HepG2 (cell line): Measurements from ENCODE around the gene CCM2. TPM values are rescaled to one million over a fixed set of nuclear protein-coding genes. Genes with fewer than 3 reads are reported as not detected.

Source experiments
- CBX5 ChIP-seq: sonication (generic); formaldehyde crosslinking; IDR thresholded peaks from 2 replicates; pipeline ENCODE4 v1.4.0; 2020; ENCODE audit warnings: missing genetic modification reagents, borderline replicate concordance
- DZIP1 ChIP-seq: sonication (generic); formaldehyde crosslinking; IDR thresholded peaks from 2 replicates; pipeline ENCODE4 v1.5.0; 2020; ENCODE audit warnings: mild to moderate bottlenecking, missing genetic modification reagents
- ZNF264 ChIP-seq: sonication (generic); formaldehyde crosslinking; IDR thresholded peaks from 2 replicates; pipeline ENCODE4 v1.4.0; 2020; ENCODE audit warnings: missing genetic modification reagents
- ZNF432 ChIP-seq: sonication (generic); formaldehyde crosslinking; IDR thresholded peaks from 2 replicates; pipeline ENCODE4 v1.5.0; 2020; ENCODE audit warnings: missing genetic modification reagents, mild to moderate bottlenecking, borderline replicate concordance
- ZNF530 ChIP-seq: sonication (generic); formaldehyde crosslinking; IDR thresholded peaks from 2 replicates; pipeline ENCODE4 v1.5.0; 2020; ENCODE audit warnings: low read depth, mild to moderate bottlenecking, missing genetic modification reagents
- ZNF782 ChIP-seq: sonication (generic); formaldehyde crosslinking; IDR thresholded peaks from 2 replicates; pipeline ENCODE4 v1.4.0; 2020; ENCODE audit warnings: missing genetic modification reagents, mild to moderate bottlenecking, borderline replicate concordance
- polyA plus RNA-seq, 8 experiments: library from polyadenylated mRNA; depleted of rRNA in 3 of 8; stranded (reverse) in 7 of 8; unstranded in 1 of 8; fragments of >200 nt; fragmentation: Illumina TruSeq in 4 of 8; extraction: Trizol in 4 of 8; gene quantifications; 2 replicates each; pipeline versions ENCODE4 v1.2.1 to v1.2.3, GENCODE V29; 2011 to 2016; ENCODE audit warnings: low read depth in 4 of 8, missing spikeins in 1 of 8, mixed read lengths in 1 of 8; ENCODE audit not compliant: insufficient read depth in 1 of 8
- total RNA-seq, 5 experiments: library from RNA; depleted of rRNA; stranded (reverse); fragments of >200 nt; fragmentation: Illumina TruSeq; extraction: Trizol; gene quantifications; 2 replicates each; pipeline ENCODE4 v1.2.3, GENCODE V29; 2016; ENCODE audit warnings: low read depth in 1 of 5
- TF ChIP-seq, protein P1 (sequence below): sonication (generic); formaldehyde crosslinking; IDR thresholded peaks from 2 replicates; pipeline ENCODE4 v1.5.1; 2020; ENCODE audit warnings: mild to moderate bottlenecking, missing genetic modification reagents

CCM2 gene
- total and polyA plus RNA-seq, 2 of the 13 experiments (the other 11 are each of a cell fraction or from before 2014, with no cell fraction given), result 13.7 to 15.8 TPM

DNA sequence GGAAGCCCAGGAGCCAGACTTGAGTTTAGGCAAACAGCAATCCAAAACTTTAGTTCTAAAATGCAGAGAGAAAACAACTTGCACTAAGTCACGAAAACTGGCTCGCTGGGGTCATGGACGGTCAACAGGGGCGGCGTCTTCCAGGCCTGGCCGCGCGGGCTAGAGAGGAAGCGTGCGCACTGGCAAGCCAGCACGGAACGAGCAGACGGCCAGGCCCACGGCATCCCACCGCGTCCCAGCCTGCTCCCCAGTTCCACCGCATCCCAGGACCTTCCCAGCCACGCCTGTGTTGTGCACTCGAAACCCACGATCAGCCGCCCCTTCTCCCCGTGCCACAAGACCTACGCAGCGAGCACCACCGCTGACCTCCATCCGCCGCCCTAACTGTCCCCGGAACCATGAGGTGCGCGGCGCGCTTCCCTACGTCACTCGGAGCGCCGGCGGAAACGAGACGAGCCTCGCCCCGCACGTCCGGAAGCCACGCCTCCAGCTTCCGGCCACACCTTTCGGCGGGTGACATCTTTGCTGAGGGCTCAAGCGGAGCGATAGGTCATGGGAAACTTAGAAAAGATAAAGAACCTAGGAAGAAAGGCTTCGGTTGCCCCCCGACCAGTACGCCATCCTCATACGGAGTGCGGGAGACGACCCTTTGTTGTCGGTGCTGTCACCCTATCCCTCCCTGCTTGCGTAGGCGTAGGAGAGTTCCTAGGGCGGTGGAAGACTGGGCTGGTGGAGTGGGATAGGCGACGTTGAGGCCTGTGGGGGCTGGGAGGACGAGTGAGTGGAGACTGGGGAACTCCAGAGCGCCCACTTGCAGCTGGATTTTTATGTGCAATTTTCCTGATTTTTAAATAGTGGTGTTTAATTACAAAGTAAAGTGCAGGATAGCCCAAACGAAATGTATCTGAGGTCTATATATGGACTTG, 111.6 kb downstream of the CCM2 start, which contains the start of gene TBRG4 (continued):
- TF ChIP-seq ZNF264, result peak; percentile 20; the same call in 1 of the 2 replicates
- TF ChIP-seq, protein P1, sequence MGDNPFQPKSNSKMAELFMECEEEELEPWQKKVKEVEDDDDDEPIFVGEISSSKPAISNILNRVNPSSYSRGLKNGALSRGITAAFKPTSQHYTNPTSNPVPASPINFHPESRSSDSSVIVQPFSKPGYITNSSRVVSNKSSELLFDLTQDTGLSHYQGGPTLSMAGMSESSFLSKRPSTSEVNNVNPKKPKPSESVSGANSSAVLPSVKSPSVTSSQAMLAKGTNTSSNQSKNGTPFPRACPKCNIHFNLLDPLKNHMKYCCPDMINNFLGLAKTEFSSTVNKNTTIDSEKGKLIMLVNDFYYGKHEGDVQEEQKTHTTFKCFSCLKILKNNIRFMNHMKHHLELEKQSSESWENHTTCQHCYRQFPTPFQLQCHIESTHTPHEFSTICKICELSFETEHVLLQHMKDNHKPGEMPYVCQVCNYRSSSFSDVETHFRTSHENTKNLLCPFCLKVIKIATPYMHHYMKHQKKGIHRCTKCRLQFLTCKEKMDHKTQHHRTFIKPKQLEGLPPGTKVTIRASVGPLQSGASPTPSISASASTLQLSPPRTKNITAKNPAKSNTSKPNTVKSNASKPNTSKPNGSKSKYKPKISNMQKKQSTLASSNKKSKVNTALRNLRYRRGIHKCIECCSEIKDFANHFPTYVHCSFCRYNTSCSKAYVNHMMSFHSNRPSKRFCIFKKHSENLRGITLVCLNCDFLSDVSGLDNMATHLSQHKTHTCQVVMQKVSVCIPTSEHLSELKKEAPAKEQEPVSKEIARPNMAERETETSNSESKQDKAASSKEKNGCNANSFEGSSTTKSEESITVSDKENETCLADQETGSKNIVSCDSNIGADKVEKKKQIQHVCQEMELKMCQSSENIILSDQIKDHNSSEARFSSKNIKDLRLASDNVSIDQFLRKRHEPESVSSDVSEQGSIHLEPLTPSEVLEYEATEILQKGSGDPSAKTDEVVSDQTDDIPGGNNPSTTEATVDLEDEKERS (CRISPR knock-in tag), result no peak; the same call in 1 of the 2 replicates
- peak; percentile 92; the same call in 1 of the 2 replicates for TF ChIP-seq DZIP1 (CRISPR knock-in tag)
- TF ChIP-seq CBX5 (CRISPR knock-in tag), result peak; percentile 93; the same call in 1 of the 2 replicates
- no peak for TF ChIP-seq ZNF432 (CRISPR knock-in tag)
- TF ChIP-seq ZNF530 (CRISPR knock-in tag), result no peak
- TF ChIP-seq ZNF782 (CRISPR knock-in tag), result peak; percentile 92; the same call in 1 of the 2 replicates
